Measurements from ENCODE around the gene UBE2QL1.

GRCh38 chr5:6424700-6425099 is 24.0 kb upstream of the UBE2QL1 start:
- TF ChIP-seq CTCF (IDR thresholded peaks at IDR 0.05): no peak
- no peak for TF ChIP-seq POLR2AphosphoS5 (IDR thresholded peaks at IDR 0.05)

Measured in gastroesophageal sphincter (tissue), 3 donors.